Stimulated activated naive CD8-positive, alpha-beta T cell treated with anti-CD3 and anti-CD28 coated beads, Interleukin-15, Interleukin-2, amounts not matched to agents 100 U/mL and 50 U/mL, for 24 hours (primary cell): Measurements from ENCODE around the gene NSUN5.
A peak's percentile ranks its signal among the peaks of the same experiment; 100 is the strongest.
"Not testable (repeated sequence)": the region's sequence is repeated elsewhere in the genome, so short reads cannot be mapped to it uniquely, and the experiment has no call there.

Source experiments
- ATAC-seq: fragments of 150-1000 bp; cut with Tn5 transposase; one replicate; pipeline ENCODE4 v1.10.0; 2021
- DNase-seq: peaks from one replicate; pipeline ENCODE4 v3.0.0; 2021

Gene NSUN5

DNA sequence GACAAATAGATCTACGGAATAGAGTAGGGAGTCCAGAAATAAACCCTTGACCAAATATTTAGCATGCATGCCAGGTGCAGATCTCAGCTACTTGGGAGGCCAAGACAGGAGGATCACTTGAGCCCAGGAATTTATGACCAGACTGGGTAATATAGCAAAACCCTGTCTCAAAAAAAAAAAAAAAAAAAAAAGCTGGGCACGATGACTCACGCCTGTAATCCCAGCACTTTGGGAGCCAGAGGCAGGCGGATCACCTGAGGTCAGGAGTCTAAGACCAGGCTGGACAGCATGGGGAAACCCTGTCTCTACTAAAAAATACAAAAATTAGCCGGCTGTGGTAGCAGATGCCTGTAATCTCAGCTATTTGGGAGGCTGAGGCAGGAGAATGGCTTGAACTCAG is 31.4 kb downstream of the NSUN5 start:
- DNase-seq, ATAC-seq: not testable (repeated sequence)

DNA sequence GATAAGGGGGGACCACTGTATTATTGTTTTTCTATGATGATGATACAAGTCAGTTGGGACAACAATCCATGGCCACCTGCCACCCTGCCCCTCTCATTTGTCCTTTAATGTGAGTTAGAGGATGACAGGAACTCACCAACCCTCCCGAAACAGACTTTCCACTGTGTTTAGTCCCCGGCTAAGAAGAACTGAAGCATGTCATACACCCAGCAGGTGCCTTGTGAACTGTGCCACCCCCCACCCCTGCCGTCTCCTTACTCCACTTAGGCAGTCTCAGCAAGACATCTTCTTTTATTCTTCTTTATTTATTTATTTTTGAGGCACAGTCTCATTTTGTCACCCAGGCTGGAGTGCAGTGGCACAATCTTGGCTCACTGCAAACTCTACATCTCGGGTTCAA is 40.8 kb downstream of the NSUN5 start:
- not testable (repeated sequence) for DNase-seq, ATAC-seq

DNA sequence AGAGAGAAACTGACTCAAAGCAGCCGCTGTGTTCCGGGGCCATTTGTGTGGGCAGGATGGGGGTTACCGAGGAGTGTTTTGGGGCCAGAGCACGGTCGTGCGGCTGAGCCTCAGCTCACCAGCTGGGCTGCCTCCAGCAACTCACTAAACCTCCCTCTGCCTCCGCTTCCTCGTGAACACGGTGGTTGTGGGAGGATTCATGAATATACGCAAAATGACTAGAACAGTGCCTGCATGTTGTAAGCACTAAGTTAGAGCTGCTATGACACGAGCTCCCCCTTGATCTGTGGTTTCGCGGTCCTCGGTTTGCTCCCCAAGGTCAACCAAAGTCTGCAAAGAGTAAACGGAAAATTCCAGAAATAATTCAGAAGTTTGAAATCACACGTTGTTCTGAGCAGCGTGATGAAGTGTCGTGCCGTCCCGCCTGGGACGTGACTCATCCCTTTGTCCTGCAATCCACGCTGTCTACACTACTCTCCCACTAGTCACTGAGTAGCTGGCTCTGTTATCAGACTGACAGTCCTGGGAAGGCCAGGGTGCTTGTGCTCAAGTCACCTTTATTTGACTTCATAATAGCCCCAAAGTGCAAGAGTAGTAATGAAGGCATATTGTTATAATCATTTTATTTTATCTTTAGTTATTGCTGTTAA is 41.8 kb downstream of the NSUN5 start:
- ATAC-seq, result peak; percentile 86
- DNase-seq, result not testable (repeated sequence)

DNA sequence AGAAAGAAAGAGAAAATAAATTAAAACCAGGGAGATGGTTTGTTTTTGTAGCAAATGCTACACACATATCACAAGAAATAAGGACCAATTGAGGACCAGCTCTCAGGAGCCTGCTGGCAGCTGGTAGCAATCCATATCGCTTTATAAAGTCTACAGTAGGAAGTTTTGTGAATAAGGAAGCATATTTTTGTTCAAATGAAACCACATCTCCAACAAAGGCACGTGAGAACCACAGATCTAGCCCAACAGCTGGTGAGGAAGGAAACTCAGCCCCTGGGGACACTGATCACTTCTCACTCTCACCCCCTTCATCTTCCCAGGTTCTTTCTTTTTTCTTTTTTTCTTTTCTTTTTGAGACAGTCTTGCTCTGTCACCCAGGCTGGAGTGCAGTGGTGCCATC is 46.2 kb downstream of the NSUN5 start:
- DNase-seq, ATAC-seq: not testable (repeated sequence)
